B cell (primary cell): ENCODE measurements around the gene SELENOP. TPM values are rescaled to one million over a fixed set of nuclear protein-coding genes. Genes with fewer than 3 reads are reported as not detected.

Experiments
- ATAC-seq: fragments of 200-7000 bp; cut with Tn5 transposase; one replicate; pipeline ENCODE4 v1.10.0; 2021; ENCODE audit warnings: low read depth, mild to moderate bottlenecking, moderate number of reproducible peaks, moderate library complexity
- CTCF ChIA-PET: fragments of 350-600 bp; sonication (Branson Sonifier 250); formaldehyde crosslinking; loops from one replicate; lab custom pipeline; 2021; ENCODE audit warnings: antibody characterized with exemption, inconsistent platforms; lab: Charles Lee
- POLR2A ChIA-PET: fragments of 350-600 bp; sonication (Branson Sonifier 250); formaldehyde crosslinking; loops from one replicate; lab custom pipeline; 2021; ENCODE audit warnings: antibody characterized with exemption; lab: Charles Lee
- DNase-seq: peaks from one replicate; pipeline ENCODE4 v3.0.0; 2013
- H2AFZ ChIP-seq: 2 replicates; pipeline ENCODE4 v1.6.1; 2012; ENCODE audit warnings: mild to moderate bottlenecking, low read depth, low read length; ENCODE audit not compliant: insufficient read depth, poor library complexity, severe bottlenecking
- H3K27ac ChIP-seq, 2 donors: 1 replicate in 1 of 2; 2 replicates in 1 of 2; pipeline ENCODE4 v1.5.1; 2012 to 2013; ENCODE audit warnings: low read length in 2 of 2, mild to moderate bottlenecking in 2 of 2, moderate library complexity in 1 of 2
- H3K27me3 ChIP-seq, 4 experiments: fragments of 200-600 bp in 1 of 4; sonication (generic) in 1 of 4; replicated peaks in 1 of 4; 1 replicate in 2 of 4; 2 replicates in 2 of 4; pipeline versions ENCODE4 v1.6.1 to v1.7.0; 2013 to 2016; ENCODE audit warnings: low read length in 3 of 4, mild to moderate bottlenecking in 2 of 4, mixed read lengths in 1 of 4, moderate library complexity in 1 of 4; ENCODE audit not compliant: insufficient read depth in 4 of 4, control insufficient read depth in 3 of 4; ENCODE audit errors: control extremely low read depth in 1 of 4
- H3K36me3 ChIP-seq, 2 experiments: replicated peaks in 1 of 2; 1 replicate in 1 of 2; 2 replicates in 1 of 2; pipeline versions ENCODE4 v1.6.1 to v1.7.1; 2013; ENCODE audit warnings: low read length in 1 of 2; ENCODE audit not compliant: insufficient read depth in 2 of 2, control insufficient read depth in 1 of 2; ENCODE audit errors: control extremely low read depth in 1 of 2, extremely low read depth in 1 of 2
- H3K4me1 ChIP-seq, 2 donors: fragments of 200-600 bp in 1 of 2; sonication (generic) in 1 of 2; 1 replicate in 1 of 2; 2 replicates in 1 of 2; pipeline versions ENCODE4 v1.5.1 to v1.6.1; 2013 to 2017; ENCODE audit warnings: low read length in 2 of 2; ENCODE audit not compliant: control insufficient read depth in 2 of 2, insufficient read depth in 2 of 2
- H3K4me2 ChIP-seq: replicated peaks from 2 replicates; pipeline ENCODE3; 2012; ENCODE audit warnings: mild to moderate bottlenecking, low read depth, low read length; ENCODE audit not compliant: poor library complexity, severe bottlenecking
- H3K4me3 ChIP-seq, 5 experiments: fragments of 200-600 bp in 1 of 5; sonication (generic) in 1 of 5; 1 replicate in 3 of 5; 2 replicates in 2 of 5; pipeline versions ENCODE4 v1.5.1 to v1.7.0; 2011 to 2016; ENCODE audit warnings: low read length in 4 of 5, mild to moderate bottlenecking in 4 of 5, low read depth in 2 of 5, control low read depth in 1 of 5, moderate library complexity in 1 of 5; ENCODE audit not compliant: insufficient read depth in 1 of 5; ENCODE audit errors: control extremely low read depth in 1 of 5, extremely low read depth in 1 of 5
- H3K79me2 ChIP-seq: fragments of 200-600 bp; sonication (generic); one replicate; pipeline ENCODE4 v1.6.0; 2016; ENCODE audit warnings: low read length; ENCODE audit not compliant: control insufficient read depth, insufficient read depth
- H3K9ac ChIP-seq: fragments of 200-600 bp; sonication (generic); 2 replicates; pipeline ENCODE4 v1.6.1; 2017; ENCODE audit warnings: mild to moderate bottlenecking, low read length, moderate library complexity
- H3K9me3 ChIP-seq, 3 donors: one replicate each; pipeline versions ENCODE4 v1.6.1 to v1.7.1; 2013; ENCODE audit warnings: low read length in 2 of 3; ENCODE audit not compliant: control insufficient read depth in 2 of 3, insufficient read depth in 1 of 3; ENCODE audit errors: control extremely low read depth in 1 of 3
- H4K20me1 ChIP-seq: 2 replicates; pipeline ENCODE4 v1.6.0; 2012; ENCODE audit warnings: mild to moderate bottlenecking, low read length; ENCODE audit not compliant: insufficient read depth, control insufficient read depth, poor library complexity, severe bottlenecking
- H3K27ac Mint-ChIP-seq: one replicate; pipeline ENCODE4 v1.8.0; 2021; ENCODE audit warnings: mixed read lengths
- H3K27me3 Mint-ChIP-seq: one replicate; pipeline ENCODE4 v1.8.0; 2021; ENCODE audit warnings: mixed read lengths
- H3K4me1 Mint-ChIP-seq: one replicate; pipeline ENCODE4 v1.8.0; 2021; ENCODE audit warnings: mixed read lengths
- H3K4me3 Mint-ChIP-seq: one replicate; pipeline ENCODE4 v1.8.0; 2021; ENCODE audit warnings: mixed read lengths
- H3K9me3 Mint-ChIP-seq: one replicate; pipeline ENCODE4 v1.8.0; 2022; ENCODE audit warnings: mixed read lengths; ENCODE audit not compliant: insufficient read depth
- EZH2 ChIP-seq: IDR thresholded peaks from 2 replicates; pipeline ENCODE4 v1.6.1; 2012; ENCODE audit warnings: borderline replicate concordance, low read depth, mild to moderate bottlenecking, moderate library complexity, low read length; ENCODE audit not compliant: insufficient read depth, poor library complexity, severe bottlenecking
- WGBS: methylation state at CpG from one replicate; pipeline ENCODE4 v1.1.5; 2013; ENCODE audit warnings: missing lambda C conversion rate; ENCODE audit not compliant: insufficient coverage; 5-methylcytosine and 5-hydroxymethylcytosine counted together
- intact Hi-C: fragments of 100-400 bp; cut with micrococcal nuclease; formaldehyde crosslinking; loops from one replicate; pipeline ENCODE4 v1.10.0; 2022
- polyA plus RNA-seq: library from polyadenylated mRNA; depleted of rRNA; stranded (reverse); fragments of >200 nt; gene quantifications from 2 replicates; pipeline ENCODE4 v1.2.3, GENCODE V29; 2012
- total RNA-seq, 2 donors: library from RNA; stranded (reverse); fragments of 120-200 nt in 1 of 2; gene quantifications; 1 replicate in 1 of 2; 2 replicates in 1 of 2; pipeline versions ENCODE4 v1.2.3 to v1.2.4, GENCODE V29; 2013 to 2022
- TF ChIP-seq, protein P1 (sequence below): fragments of 200-600 bp; IDR thresholded peaks from one replicate; pipeline ENCODE4 v1.8.0; 2022; ENCODE audit warnings: antibody characterized with exemption, mild to moderate bottlenecking

Gene SELENOP
- total and polyA plus RNA-seq, 2 donors (not counting 1 experiment from before 2014, with no cell fraction given): 0.12 TPM; not detected in 1

- no peak for DNase-seq
- H3K4me3 Mint-ChIP-seq: no peak overlapping the region
- Histone ChIP-seq H3K36me3 (no peaks in the 10 kb centered on the region), H3K4me1 (no peaks in the 10 kb centered on the region), H3K27ac (no peak overlapping the region), H3K4me3 (no peak overlapping the region), H3K4me2 (no peak overlapping the region), H3K9ac (no peak overlapping the region), H3K9me3 (peaks cover 0 to 2% (median 0%) of the 10 kb centered on the region in 3 donors), H3K27me3 (no peaks in the 10 kb centered on the region), H2AFZ (no peak overlapping the region), H3K79me2 (no peaks in the 10 kb centered on the region), H4K20me1 (no peaks in the 10 kb centered on the region)
- intact Hi-C loops: no loop called here
- H3K9me3 Mint-ChIP-seq: no peaks in the 10 kb centered on the region
- TF ChIP-seq EZH2: no peak
- TF ChIP-seq, protein P1, sequence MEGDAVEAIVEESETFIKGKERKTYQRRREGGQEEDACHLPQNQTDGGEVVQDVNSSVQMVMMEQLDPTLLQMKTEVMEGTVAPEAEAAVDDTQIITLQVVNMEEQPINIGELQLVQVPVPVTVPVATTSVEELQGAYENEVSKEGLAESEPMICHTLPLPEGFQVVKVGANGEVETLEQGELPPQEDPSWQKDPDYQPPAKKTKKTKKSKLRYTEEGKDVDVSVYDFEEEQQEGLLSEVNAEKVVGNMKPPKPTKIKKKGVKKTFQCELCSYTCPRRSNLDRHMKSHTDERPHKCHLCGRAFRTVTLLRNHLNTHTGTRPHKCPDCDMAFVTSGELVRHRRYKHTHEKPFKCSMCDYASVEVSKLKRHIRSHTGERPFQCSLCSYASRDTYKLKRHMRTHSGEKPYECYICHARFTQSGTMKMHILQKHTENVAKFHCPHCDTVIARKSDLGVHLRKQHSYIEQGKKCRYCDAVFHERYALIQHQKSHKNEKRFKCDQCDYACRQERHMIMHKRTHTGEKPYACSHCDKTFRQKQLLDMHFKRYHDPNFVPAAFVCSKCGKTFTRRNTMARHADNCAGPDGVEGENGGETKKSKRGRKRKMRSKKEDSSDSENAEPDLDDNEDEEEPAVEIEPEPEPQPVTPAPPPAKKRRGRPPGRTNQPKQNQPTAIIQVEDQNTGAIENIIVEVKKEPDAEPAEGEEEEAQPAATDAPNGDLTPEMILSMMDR: no peak
- no peak for ATAC-seq
- ChIA-PET CTCF (no interaction called here), POLR2A (no interaction called here)
- no peak overlapping the region for H3K27ac Mint-ChIP-seq
- H3K4me1 Mint-ChIP-seq: no peaks in the 10 kb centered on the region
- no CpG with 5 or more reads among the region's 6 CpGs for WGBS
- H3K27me3 Mint-ChIP-seq: no peaks in the 10 kb centered on the region
These were observed 13.1 kb downstream of the SELENOP start for GRCh38 chr5:42798284-42799240.

DNA sequence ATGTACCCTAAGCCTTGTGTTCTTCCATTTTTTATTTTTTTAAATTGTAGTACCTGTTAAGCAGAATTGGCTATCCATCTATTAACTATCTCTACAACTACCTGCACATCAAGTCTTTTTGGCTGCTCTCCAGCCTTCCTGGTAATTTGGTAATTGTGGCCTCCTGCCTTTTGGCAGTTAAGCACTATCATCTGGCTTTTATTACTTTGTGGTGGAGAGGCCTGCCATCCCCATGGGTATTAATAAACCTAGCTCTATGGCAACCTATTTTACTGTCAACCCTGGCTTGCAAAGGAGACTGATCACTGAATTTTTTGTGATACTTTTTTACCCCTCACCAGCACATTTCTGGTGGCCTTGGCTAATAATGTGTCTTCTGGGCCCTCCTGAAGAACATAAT, 20.5 kb downstream of the SELENOP start:
- no peak overlapping the region for H3K4me2 ChIP-seq
- no peak overlapping the region for H2AFZ ChIP-seq
- ChIA-PET CTCF (no interaction called here), POLR2A (no interaction called here)
- no peaks in the 10 kb centered on the region for H3K36me3 ChIP-seq
- TF ChIP-seq, protein P1: no peak
- no peak for TF ChIP-seq EZH2
- no peaks in the 10 kb centered on the region for H4K20me1 ChIP-seq
- Mint-ChIP-seq H3K9me3 (peaks cover 7% of the 10 kb centered on the region), H3K4me1 (no peaks in the 10 kb centered on the region), H3K27ac (no peak overlapping the region), H3K4me3 (no peak overlapping the region), H3K27me3 (no peaks in the 10 kb centered on the region)
- H3K4me1 ChIP-seq: no peaks in the 10 kb centered on the region
- no peak overlapping the region for H3K4me3 ChIP-seq
- intact Hi-C loops: no loop called here
- H3K9me3 ChIP-seq: peaks cover 2 to 23% (median 15%) of the 10 kb centered on the region in 3 donors
- ATAC-seq (no peak), DNase-seq (no peak)
- no peaks in the 10 kb centered on the region for H3K27me3 ChIP-seq
- H3K79me2 ChIP-seq: no peaks in the 10 kb centered on the region
- H3K9ac ChIP-seq: no peak overlapping the region
- H3K27ac ChIP-seq: no peak overlapping the region
